Trophoblast cell (in vitro differentiated cells and primary cell): ENCODE measurements around the gene PPP6R2.

Experiments
- DNase-seq, 2 donors: peaks; one replicate each; pipeline ENCODE4 v3.0.0-alpha.2; 2016
- H2AFZ ChIP-seq: 2 replicates; pipeline ENCODE4 v1.6.1; 2013; ENCODE audit warnings: low read length, moderate library complexity, mild to moderate bottlenecking; ENCODE audit not compliant: insufficient read depth, poor library complexity
- H2AK5ac ChIP-seq: 2 replicates; pipeline ENCODE4 v1.6.1; 2013; ENCODE audit warnings: mild to moderate bottlenecking, low read length
- H2BK120ac ChIP-seq: 2 replicates; pipeline ENCODE4 v1.6.1; 2013; ENCODE audit warnings: low read length, mild to moderate bottlenecking, moderate library complexity; ENCODE audit not compliant: insufficient read depth, poor library complexity
- H2BK12ac ChIP-seq: 2 replicates; pipeline ENCODE4 v1.6.1; 2013; ENCODE audit warnings: mild to moderate bottlenecking, low read length, moderate library complexity
- H2BK5ac ChIP-seq: 2 replicates; pipeline ENCODE4 v1.6.1; 2013; ENCODE audit warnings: low read length, low read depth, moderate library complexity, mild to moderate bottlenecking; ENCODE audit not compliant: poor library complexity
- H3K14ac ChIP-seq: 2 replicates; pipeline ENCODE4 v1.6.1; 2013; ENCODE audit warnings: mild to moderate bottlenecking, low read length
- H3K18ac ChIP-seq: 2 replicates; pipeline ENCODE4 v1.6.1; 2013; ENCODE audit warnings: mild to moderate bottlenecking, low read length
- H3K23ac ChIP-seq: 2 replicates; pipeline ENCODE4 v1.6.1; 2013; ENCODE audit warnings: low read length
- H3K27ac ChIP-seq: 2 replicates; pipeline ENCODE4 v1.5.1; 2013; ENCODE audit warnings: low read depth, mild to moderate bottlenecking, inconsistent platforms, low read length, moderate library complexity
- H3K27me3 ChIP-seq: 2 replicates; pipeline ENCODE4 v1.6.1; 2013; ENCODE audit warnings: inconsistent platforms, mild to moderate bottlenecking, low read length, moderate library complexity; ENCODE audit not compliant: insufficient read depth
- H3K36me3 ChIP-seq, 2 experiments: 1 replicate in 1 of 2; 2 replicates in 1 of 2; pipeline ENCODE4 v1.6.1; 2013; ENCODE audit warnings: low read length in 2 of 2, mild to moderate bottlenecking in 2 of 2, moderate library complexity in 1 of 2; ENCODE audit not compliant: insufficient read depth in 2 of 2, control insufficient read depth in 1 of 2
- H3K4ac ChIP-seq: 2 replicates; pipeline ENCODE4 v1.6.1; 2013; ENCODE audit warnings: low read depth, mild to moderate bottlenecking, low read length, moderate library complexity
- H3K4me1 ChIP-seq, 2 experiments: 1 replicate in 1 of 2; 2 replicates in 1 of 2; pipeline ENCODE4 v1.6.1; 2013; ENCODE audit warnings: low read length in 2 of 2, mild to moderate bottlenecking in 2 of 2, moderate library complexity in 1 of 2; ENCODE audit not compliant: insufficient read depth in 2 of 2, control insufficient read depth in 1 of 2
- H3K4me2 ChIP-seq: 2 replicates; pipeline ENCODE4 v1.6.1; 2013; ENCODE audit warnings: inconsistent platforms, mild to moderate bottlenecking, low read length, moderate library complexity
- H3K4me3 ChIP-seq: 2 replicates; pipeline ENCODE4 v1.5.1; 2013; ENCODE audit warnings: mild to moderate bottlenecking, low read depth, low read length, inconsistent platforms
- H3K79me1 ChIP-seq: one replicate; pipeline ENCODE4 v1.6.1; 2013; ENCODE audit warnings: low read length
- H3K79me2 ChIP-seq: 2 replicates; pipeline ENCODE4 v1.6.1; 2013; ENCODE audit warnings: low read length, mild to moderate bottlenecking; ENCODE audit not compliant: control insufficient read depth, insufficient read depth, poor library complexity
- H3K9ac ChIP-seq: 2 replicates; pipeline ENCODE4 v1.6.1; 2013; ENCODE audit warnings: mild to moderate bottlenecking, low read length
- H3K9me3 ChIP-seq: 2 replicates; pipeline ENCODE4 v1.6.1; 2013; ENCODE audit warnings: low read depth, mild to moderate bottlenecking, control low read depth, inconsistent platforms, low read length; ENCODE audit not compliant: insufficient read depth
- H4K12ac ChIP-seq: 2 replicates; pipeline ENCODE4 v1.6.1; 2013; ENCODE audit warnings: low read depth, mild to moderate bottlenecking, low read length, moderate library complexity
- H4K8ac ChIP-seq: 2 replicates; pipeline ENCODE4 v1.6.1; 2013; ENCODE audit warnings: low read depth, mild to moderate bottlenecking, low read length, moderate library complexity
- H4K91ac ChIP-seq: one replicate; pipeline ENCODE4 v1.6.1; 2013; ENCODE audit warnings: low read depth, mild to moderate bottlenecking, low read length, moderate library complexity
- WGBS: extraction: QIAGEN DNeasy Blood & Tissue Kit; methylation state at CpG from one replicate; pipeline ENCODE4 v1.1.7; 2013; ENCODE audit warnings: missing lambda C conversion rate; ENCODE audit not compliant: insufficient read length, insufficient coverage; ENCODE audit errors: extremely low coverage; 5-methylcytosine and 5-hydroxymethylcytosine counted together

PPP6R2 gene

GRCh38 chr22:50318356-50318697 lies 24.8 kb upstream of the PPP6R2 start:
- H3K4ac ChIP-seq: no peak overlapping the region
- no peak overlapping the region for H2AFZ ChIP-seq
- H3K23ac ChIP-seq: no peak overlapping the region
- no peak overlapping the region for H4K12ac ChIP-seq
- no peak overlapping the region for H2AK5ac ChIP-seq
- no peaks in the 10 kb centered on the region for H3K9me3 ChIP-seq
- peaks cover 4 to 6% of the 10 kb centered on the region in 2 experiments for H3K4me1 ChIP-seq
- no peak overlapping the region for H2BK12ac ChIP-seq
- no peak overlapping the region for H3K4me3 ChIP-seq
- no peak overlapping the region for H3K4me2 ChIP-seq
- no peaks in the 10 kb centered on the region for H3K36me3 ChIP-seq
- no peak overlapping the region for H3K18ac ChIP-seq
- no peak overlapping the region for H3K14ac ChIP-seq
- no peak for DNase-seq
- no peaks in the 10 kb centered on the region for H3K79me1 ChIP-seq
- H2BK5ac ChIP-seq: no peak overlapping the region
- H4K8ac ChIP-seq: no peak overlapping the region
- H3K9ac ChIP-seq: no peak overlapping the region
- H3K27ac ChIP-seq: no peak overlapping the region
- H3K79me2 ChIP-seq: no peaks in the 10 kb centered on the region
- H2BK120ac ChIP-seq: no peak overlapping the region
- H4K91ac ChIP-seq: no peak overlapping the region
- WGBS: no CpG with 5 or more reads among the region's 7 CpGs
- H3K27me3 ChIP-seq: no peaks in the 10 kb centered on the region

GRCh38 chr22:50318698-50319411 lies 24.3 kb upstream of the PPP6R2 start:
- Histone ChIP-seq H3K23ac (no peak overlapping the region), H3K4me3 (no peak overlapping the region)

GRCh38 chr22:50319503-50319951 lies 23.6 kb upstream of the PPP6R2 start:
- Histone ChIP-seq H3K18ac (no peak overlapping the region), H2BK12ac (no peak overlapping the region), H2BK120ac (no peak overlapping the region), H3K4me2 (no peak overlapping the region), H2AK5ac (no peak overlapping the region), H3K4me1 (peaks cover 2 to 5% of the 10 kb centered on the region in 2 experiments), H2AFZ (no peak overlapping the region), H3K79me1 (no peaks in the 10 kb centered on the region), H3K23ac (no peak overlapping the region), H2BK5ac (no peak overlapping the region), H4K12ac (no peak overlapping the region), H3K4me3 (no peak overlapping the region), H3K79me2 (no peaks in the 10 kb centered on the region), H3K14ac (no peak overlapping the region), H4K8ac (no peak overlapping the region), H4K91ac (no peak overlapping the region), H3K27ac (no peak overlapping the region), H3K9me3 (no peaks in the 10 kb centered on the region), H3K9ac (no peak overlapping the region), H3K36me3 (no peaks in the 10 kb centered on the region), H3K4ac (no peak overlapping the region), H3K27me3 (no peaks in the 10 kb centered on the region)
- DNase-seq: no peak
- no CpG with 5 or more reads among the region's 15 CpGs for WGBS

More at GRCh38 chr22:50318698-50319411, 24.3 kb upstream of the PPP6R2 start:
- Histone ChIP-seq H3K79me2 (no peaks in the 10 kb centered on the region), H3K27ac (no peak overlapping the region), H3K18ac (no peak overlapping the region), H3K79me1 (no peaks in the 10 kb centered on the region), H2BK120ac (no peak overlapping the region), H3K4ac (no peak overlapping the region), H3K14ac (no peak overlapping the region), H3K4me2 (no peak overlapping the region), H3K9me3 (no peaks in the 10 kb centered on the region), H4K12ac (no peak overlapping the region), H4K8ac (no peak overlapping the region), H3K27me3 (no peaks in the 10 kb centered on the region), H2BK12ac (no peak overlapping the region), H2AK5ac (no peak overlapping the region), H3K9ac (no peak overlapping the region), H4K91ac (no peak overlapping the region), H3K36me3 (no peaks in the 10 kb centered on the region), H2BK5ac (no peak overlapping the region), H2AFZ (no peak overlapping the region), H3K4me1 (peaks cover 4 to 6% of the 10 kb centered on the region in 2 experiments)
- WGBS: no CpG with 5 or more reads among the region's 21 CpGs
- DNase-seq: no peak

GRCh38 chr22:50320116-50320515 lies 23.0 kb upstream of the PPP6R2 start:
- H3K14ac ChIP-seq: no peak overlapping the region

More at GRCh38 chr22:50320116-50320515, 23.0 kb upstream of the PPP6R2 start:
- Histone ChIP-seq H3K79me1 (no peaks in the 10 kb centered on the region), H3K4me1 (no peaks in the 10 kb centered on the region), H3K18ac (no peak overlapping the region), H4K8ac (no peak overlapping the region), H3K27me3 (no peaks in the 10 kb centered on the region), H3K36me3 (no peaks in the 10 kb centered on the region), H3K4ac (no peak overlapping the region), H3K23ac (no peak overlapping the region), H2AK5ac (no peak overlapping the region), H4K12ac (no peak overlapping the region), H2BK12ac (no peak overlapping the region), H3K9ac (no peak overlapping the region), H2BK120ac (no peak overlapping the region), H2AFZ (no peak overlapping the region), H3K9me3 (no peaks in the 10 kb centered on the region), H3K27ac (no peak overlapping the region), H4K91ac (no peak overlapping the region), H3K4me2 (no peak overlapping the region), H3K79me2 (no peaks in the 10 kb centered on the region), H2BK5ac (no peak overlapping the region), H3K4me3 (no peak overlapping the region)
- DNase-seq: no peak
- no CpG with 5 or more reads among the region's 8 CpGs for WGBS
